ENCODE measurements around the gene GRID1.

DNA sequence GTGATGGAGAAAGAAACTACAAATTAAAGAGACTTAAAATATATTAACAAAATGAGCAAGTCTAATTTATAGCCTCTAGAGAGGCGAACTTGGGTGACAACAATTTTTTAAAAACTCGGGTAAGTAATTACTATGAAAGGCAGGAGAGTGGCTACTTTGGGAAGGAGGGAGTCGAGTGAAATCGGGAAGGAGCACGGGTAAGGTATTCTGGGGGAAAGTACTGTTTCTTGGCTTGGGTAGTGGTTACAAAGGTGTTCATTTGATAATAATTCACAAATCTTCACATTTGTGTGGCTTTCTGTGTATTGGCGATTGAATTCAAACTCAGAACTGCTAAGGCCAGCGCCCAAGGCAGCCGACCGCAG lies 32.9 kb upstream of the GRID1 start:
- TF ChIP-seq, protein P1, sequence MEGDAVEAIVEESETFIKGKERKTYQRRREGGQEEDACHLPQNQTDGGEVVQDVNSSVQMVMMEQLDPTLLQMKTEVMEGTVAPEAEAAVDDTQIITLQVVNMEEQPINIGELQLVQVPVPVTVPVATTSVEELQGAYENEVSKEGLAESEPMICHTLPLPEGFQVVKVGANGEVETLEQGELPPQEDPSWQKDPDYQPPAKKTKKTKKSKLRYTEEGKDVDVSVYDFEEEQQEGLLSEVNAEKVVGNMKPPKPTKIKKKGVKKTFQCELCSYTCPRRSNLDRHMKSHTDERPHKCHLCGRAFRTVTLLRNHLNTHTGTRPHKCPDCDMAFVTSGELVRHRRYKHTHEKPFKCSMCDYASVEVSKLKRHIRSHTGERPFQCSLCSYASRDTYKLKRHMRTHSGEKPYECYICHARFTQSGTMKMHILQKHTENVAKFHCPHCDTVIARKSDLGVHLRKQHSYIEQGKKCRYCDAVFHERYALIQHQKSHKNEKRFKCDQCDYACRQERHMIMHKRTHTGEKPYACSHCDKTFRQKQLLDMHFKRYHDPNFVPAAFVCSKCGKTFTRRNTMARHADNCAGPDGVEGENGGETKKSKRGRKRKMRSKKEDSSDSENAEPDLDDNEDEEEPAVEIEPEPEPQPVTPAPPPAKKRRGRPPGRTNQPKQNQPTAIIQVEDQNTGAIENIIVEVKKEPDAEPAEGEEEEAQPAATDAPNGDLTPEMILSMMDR (IDR thresholded peaks at IDR 0.05 in 2 of 3, conservative IDR thresholded peaks at IDR 0.05 in 1 of 3; ENCODE audit: borderline replicate concordance in 1 of 3, insufficient read depth in 1 of 3, low read depth in 2 of 3, low read length in 2 of 3): no peak
- TF ChIP-seq POLR2AphosphoS5 (IDR thresholded peaks at IDR 0.05; ENCODE audit: low read depth, low read length) (no peak), JUND (IDR thresholded peaks at IDR 0.05) (no peak), SRF (IDR thresholded peaks at IDR 0.05; ENCODE audit: low read depth) (no peak), SP1 (IDR thresholded peaks at IDR 0.05; ENCODE audit: low read depth) (no peak), SIN3A (IDR thresholded peaks at IDR 0.05; ENCODE audit: low read depth) (no peak), EZH2phosphoT487 (IDR thresholded peaks at IDR 0.05; ENCODE audit: borderline replicate concordance) (no peak)
- TF ChIP-seq, protein P2, sequence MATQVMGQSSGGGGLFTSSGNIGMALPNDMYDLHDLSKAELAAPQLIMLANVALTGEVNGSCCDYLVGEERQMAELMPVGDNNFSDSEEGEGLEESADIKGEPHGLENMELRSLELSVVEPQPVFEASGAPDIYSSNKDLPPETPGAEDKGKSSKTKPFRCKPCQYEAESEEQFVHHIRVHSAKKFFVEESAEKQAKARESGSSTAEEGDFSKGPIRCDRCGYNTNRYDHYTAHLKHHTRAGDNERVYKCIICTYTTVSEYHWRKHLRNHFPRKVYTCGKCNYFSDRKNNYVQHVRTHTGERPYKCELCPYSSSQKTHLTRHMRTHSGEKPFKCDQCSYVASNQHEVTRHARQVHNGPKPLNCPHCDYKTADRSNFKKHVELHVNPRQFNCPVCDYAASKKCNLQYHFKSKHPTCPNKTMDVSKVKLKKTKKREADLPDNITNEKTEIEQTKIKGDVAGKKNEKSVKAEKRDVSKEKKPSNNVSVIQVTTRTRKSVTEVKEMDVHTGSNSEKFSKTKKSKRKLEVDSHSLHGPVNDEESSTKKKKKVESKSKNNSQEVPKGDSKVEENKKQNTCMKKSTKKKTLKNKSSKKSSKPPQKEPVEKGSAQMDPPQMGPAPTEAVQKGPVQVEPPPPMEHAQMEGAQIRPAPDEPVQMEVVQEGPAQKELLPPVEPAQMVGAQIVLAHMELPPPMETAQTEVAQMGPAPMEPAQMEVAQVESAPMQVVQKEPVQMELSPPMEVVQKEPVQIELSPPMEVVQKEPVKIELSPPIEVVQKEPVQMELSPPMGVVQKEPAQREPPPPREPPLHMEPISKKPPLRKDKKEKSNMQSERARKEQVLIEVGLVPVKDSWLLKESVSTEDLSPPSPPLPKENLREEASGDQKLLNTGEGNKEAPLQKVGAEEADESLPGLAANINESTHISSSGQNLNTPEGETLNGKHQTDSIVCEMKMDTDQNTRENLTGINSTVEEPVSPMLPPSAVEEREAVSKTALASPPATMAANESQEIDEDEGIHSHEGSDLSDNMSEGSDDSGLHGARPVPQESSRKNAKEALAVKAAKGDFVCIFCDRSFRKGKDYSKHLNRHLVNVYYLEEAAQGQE (IDR thresholded peaks at IDR 0.05; ENCODE audit: low read depth): no peak

Data from HCT116 (cell line).